Lower leg skin (tissue), 4 donors: Measurements from ENCODE around the gene RCAN1. TPM values are rescaled to one million over a fixed set of nuclear protein-coding genes. Genes with fewer than 3 reads are reported as not detected.

Experiments used
- DNase-seq, 2 donors: peaks; one replicate each; pipeline ENCODE4 v3.0.0-alpha.2; 2019; ENCODE audit warnings: low spot score in 2 of 2
- H3K4me3 ChIP-seq: fragments of 200-600 bp; sonication (generic); 2 replicates; pipeline ENCODE4 v1.5.1; 2017; ENCODE audit warnings: mild to moderate bottlenecking, low read depth; ENCODE audit not compliant: poor library complexity, severe bottlenecking
- CTCF ChIP-seq, 3 donors: fragments of 450-650 bp; IDR thresholded peaks; one replicate each; pipeline ENCODE4 v1.5.1; 2016; ENCODE audit warnings: antibody characterized with exemption in 3 of 3, mild to moderate bottlenecking in 3 of 3, moderate library complexity in 2 of 3
- POLR2A ChIP-seq, 2 donors: fragments of 450-650 bp; IDR thresholded peaks; one replicate each; pipeline ENCODE4 v1.6.1; 2016 to 2017; ENCODE audit warnings: antibody characterized with exemption in 2 of 2, mild to moderate bottlenecking in 1 of 2, moderate library complexity in 1 of 2
- WGBS, 2 donors: methylation state at CpG; one replicate each; pipeline ENCODE4 v1.1.5; 2018; 5-methylcytosine and 5-hydroxymethylcytosine counted together
- intact Hi-C: fragments of 100-400 bp; cut with DNase I; formaldehyde crosslinking; loops from one replicate; pipeline ENCODE4 v1.15.0; 2023; ENCODE audit warnings: low total_unique reads
- total RNA-seq, 4 donors: library from RNA; depleted of rRNA; stranded (reverse); fragments of >200 nt; gene quantifications; one replicate each; pipeline ENCODE4 v1.1.0, GENCODE V29; 2016

Gene RCAN1
- total RNA-seq, 4 donors from 2014 or later, result 18.8 to 29.0 (median 19.4) TPM

DNA sequence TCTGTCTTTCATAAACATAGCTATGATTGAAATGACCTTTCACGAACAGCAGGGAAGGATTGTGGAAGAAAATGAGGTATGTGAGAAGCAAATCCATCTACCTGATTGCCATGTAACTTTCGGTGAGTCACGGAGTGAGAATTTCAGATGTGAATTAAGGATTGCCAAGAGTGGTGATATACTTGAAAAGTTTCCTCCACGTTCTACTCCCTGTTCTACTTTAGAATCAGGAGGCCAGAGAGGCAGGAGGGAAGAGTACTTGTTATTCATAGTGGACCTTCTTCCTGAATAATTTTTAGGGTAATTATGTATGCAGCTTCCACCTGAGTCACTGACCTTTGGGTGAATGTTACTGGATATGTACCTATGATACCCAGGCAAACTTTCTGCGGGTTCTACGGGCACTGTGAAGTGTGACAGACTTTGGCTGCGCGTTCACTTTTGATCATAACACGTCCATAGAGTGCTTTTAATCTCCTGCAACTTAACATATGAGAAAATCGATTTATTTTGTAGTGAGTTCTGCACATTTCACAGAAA is 100.3 kb downstream of the RCAN1 start:
- intact Hi-C loops, result no loop called here
- TF ChIP-seq POLR2A (IDR thresholded peaks at IDR 0.05) (no peak), CTCF (IDR thresholded peaks at IDR 0.05) (no peak)
- no peak overlapping the region for H3K4me3 ChIP-seq
- 87 to 93% methylated on average over 10 of the region's 10 CpGs for WGBS, 2 donors
- no peak for DNase-seq

GRCh38 chr21:34513129-34513675 is 101.7 kb downstream of the RCAN1 start:
- intact Hi-C loops, result no loop called here
- no peak for DNase-seq
- TF ChIP-seq POLR2A (IDR thresholded peaks at IDR 0.05), result no peak
- no peak for TF ChIP-seq CTCF (IDR thresholded peaks at IDR 0.05)
- H3K4me3 ChIP-seq, result no peak overlapping the region
- whole genome bisulfite sequencing, 2 donors, result 90 to 95% methylated on average over 2 of the region's 2 CpGs

DNA sequence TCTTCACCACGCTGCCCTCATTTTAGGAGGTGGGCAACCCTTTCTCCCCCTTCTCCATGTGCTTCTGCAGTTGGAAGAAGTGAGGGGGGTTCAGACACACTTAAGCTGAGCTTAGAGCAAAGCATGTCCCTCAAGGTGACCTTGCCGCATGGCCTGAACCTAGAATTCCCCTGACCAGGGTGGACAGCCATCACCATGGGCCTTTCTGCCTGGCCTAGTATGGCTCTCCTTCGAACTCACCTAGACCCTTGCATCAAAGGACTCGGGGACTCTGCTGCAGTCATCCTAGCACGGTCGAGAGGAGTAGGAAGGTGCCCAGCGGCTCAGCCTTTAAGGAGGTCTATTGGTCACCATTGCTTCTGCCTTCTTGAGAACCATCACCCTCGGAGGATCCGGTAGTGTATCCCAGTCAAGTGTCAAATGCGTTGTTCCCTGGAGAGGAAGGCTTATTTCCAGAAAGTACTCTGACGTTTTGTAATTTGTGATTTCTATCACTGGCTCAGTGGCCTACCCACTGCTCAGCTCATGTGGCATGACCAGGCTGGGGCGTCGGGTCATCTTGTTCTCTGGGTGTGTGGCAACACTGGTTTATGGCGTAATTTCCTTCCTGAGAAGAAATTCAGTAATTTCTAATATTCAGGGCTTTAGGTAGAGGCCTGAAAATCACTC is 103.0 kb downstream of the RCAN1 start, which contains the start of gene KCNE1:
TSS of gene KCNE1 (minus strand) at position 424 of the 669 bp plus-strand sequence. CDS start 62,576 bp downstream, outside the sequence.
- no peak within 1 kb of the TSS for H3K4me3 ChIP-seq
- 85 to 90% methylated on average over 14 of the region's 14 CpGs for WGBS, 2 donors
- no peak for TF ChIP-seq CTCF (IDR thresholded peaks at IDR 0.05)
- no peak for TF ChIP-seq POLR2A (IDR thresholded peaks at IDR 0.05)
- DNase-seq, result peak in 1 of 2 donors; percentile 50
- intact Hi-C loops, result no loop called here

DNA sequence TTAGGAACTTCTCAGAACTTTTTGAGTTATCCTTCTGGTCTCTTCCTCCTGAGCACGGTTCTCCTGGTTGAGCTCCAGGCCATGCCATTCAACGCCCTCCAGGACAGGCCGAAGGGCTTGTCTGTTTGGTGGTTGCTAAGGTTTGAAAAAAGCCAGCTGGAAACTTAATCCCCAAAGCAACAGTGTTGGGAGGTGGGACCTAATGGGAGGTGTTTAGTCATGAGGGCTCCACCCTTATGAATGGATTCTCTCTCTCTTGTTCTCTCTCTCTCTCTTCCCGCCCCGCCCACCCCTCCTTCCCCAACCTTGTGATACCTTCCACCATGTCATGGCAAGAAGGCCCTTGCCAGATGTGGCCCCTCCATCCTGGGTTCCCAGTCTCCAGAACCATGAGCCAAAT is 103.7 kb downstream of the RCAN1 start:
- no peak overlapping the region for H3K4me3 ChIP-seq
- WGBS, 2 donors, result 45 to 58% methylated on average over 5 of the region's 5 CpGs
- TF ChIP-seq CTCF (IDR thresholded peaks at IDR 0.05) (no peak), POLR2A (IDR thresholded peaks at IDR 0.05) (no peak)
- no peak for DNase-seq
- intact Hi-C loops, result no loop called here

DNA sequence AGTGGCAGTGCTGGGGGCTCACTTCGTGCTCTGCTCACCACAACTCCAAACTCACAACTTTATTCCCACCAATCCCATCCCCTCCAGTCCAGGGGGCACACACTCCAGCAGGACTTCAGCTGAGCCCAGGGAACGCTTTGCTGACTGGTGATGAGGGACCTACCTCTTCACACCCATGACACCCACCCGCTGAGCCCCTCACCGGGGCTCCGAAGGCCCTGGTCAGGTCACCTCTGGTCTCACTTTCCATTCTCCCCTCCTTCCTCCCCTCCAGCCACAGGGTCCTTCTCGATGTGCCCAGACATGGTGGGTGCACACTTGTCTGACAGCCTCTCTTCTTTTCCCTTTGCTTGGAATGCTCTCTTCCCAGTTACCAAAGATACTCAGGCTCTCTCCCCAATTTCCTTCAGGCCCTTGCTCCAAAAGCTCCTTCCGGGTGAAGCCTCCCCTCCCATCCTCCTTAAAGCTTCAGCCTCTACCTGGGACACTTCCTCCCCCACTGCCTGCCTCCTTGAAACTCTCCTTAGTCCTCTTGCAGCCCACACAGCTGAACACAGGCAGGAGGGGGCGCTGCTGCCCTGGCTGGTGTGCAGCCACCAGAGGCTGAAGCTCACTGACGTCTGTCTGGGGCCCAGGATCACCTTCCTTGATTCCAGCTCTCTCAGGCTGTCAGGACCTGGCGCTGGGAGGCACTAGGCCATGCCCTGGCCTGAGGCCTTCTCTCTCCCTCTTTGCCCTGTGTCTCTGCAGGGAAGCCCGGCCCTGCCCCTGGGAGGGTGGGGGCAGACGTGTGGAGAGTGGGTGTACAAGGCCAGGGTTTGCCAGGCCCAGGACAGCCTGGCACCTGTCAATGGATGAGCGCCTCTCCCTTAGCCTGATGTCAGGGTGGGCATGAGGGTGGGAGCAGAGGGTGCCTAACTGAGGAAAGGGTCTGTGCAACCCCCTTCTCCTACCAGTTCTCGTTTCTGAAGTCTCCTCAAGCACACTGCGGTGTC is 104.5 kb downstream of the RCAN1 start:
- TF ChIP-seq POLR2A (IDR thresholded peaks at IDR 0.05) (no peak), CTCF (IDR thresholded peaks at IDR 0.05) (peak in 1 of 3 donors; percentile 64)
- WGBS, 2 donors, result 70 to 71% methylated on average over 14 to 15 of the region's 15 CpGs
- no peak overlapping the region for H3K4me3 ChIP-seq
- intact Hi-C loops, result no loop called here
- DNase-seq, result peak; percentile 52 to 91
